Measurements from ENCODE around the gene ADAMTS5.

Gene ADAMTS5

DNA sequence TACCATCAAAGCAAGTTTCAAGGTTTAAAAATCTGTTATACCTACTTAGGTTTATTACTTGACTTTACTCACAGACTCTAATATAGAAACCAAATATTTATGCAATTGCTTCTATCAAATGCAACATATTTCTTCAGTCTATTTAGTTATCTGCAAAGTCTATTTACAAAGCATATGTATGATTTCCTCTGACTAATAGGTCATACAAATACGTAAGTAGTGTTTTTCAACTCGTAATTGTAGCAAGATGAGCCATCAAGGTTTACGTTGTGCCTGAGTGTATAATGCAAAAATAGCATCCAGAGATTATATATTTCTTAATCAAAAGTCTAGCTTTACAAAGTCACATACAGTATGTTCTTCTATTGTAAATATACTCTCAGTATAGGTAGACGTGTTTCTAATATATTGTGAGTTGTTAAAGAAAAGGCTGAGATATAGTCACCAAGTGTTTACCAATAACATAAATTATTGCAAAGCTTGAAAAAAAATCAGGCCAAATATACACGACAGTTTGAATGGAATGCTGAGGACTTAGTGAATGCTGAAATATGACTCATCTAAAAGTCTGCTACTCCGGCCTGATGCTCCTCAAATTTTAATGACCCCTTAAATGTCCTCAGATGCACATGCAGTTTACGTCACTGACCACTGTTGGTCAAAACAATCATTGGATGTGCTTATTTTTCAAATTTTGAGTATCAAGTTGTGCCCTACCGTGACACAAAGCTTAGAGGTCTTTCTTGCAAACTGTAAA, 48.4 kb downstream of the ADAMTS5 start:
- no peaks in the 10 kb centered on the region for H3K36me3 ChIP-seq (ENCODE audit: control insufficient read depth, insufficient read depth, low read length)
- no peaks in the 10 kb centered on the region for H3K27me3 ChIP-seq (ENCODE audit: control insufficient read depth, insufficient read depth, low read length)
- H3K9ac ChIP-seq (ENCODE audit: low read length), result no peak overlapping the region
- no peaks in the 10 kb centered on the region for H3K4me1 ChIP-seq (ENCODE audit: control insufficient read depth, insufficient read depth, low read length)
- H3K4me3 ChIP-seq (ENCODE audit: low read length), result no peak overlapping the region
- no peaks in the 10 kb centered on the region for H3K9me3 ChIP-seq (ENCODE audit: control insufficient read depth, low read length)

GRCh38 chr21:26916799-26917198, 50.1 kb downstream of the ADAMTS5 start:
- Histone ChIP-seq H3K27me3 (ENCODE audit: control insufficient read depth, insufficient read depth, low read length) (no peaks in the 10 kb centered on the region), H3K36me3 (ENCODE audit: control insufficient read depth, insufficient read depth, low read length) (no peaks in the 10 kb centered on the region), H3K9ac (ENCODE audit: low read length) (no peak overlapping the region), H3K4me1 (ENCODE audit: control insufficient read depth, insufficient read depth, low read length) (no peaks in the 10 kb centered on the region), H3K9me3 (ENCODE audit: control insufficient read depth, low read length) (no peaks in the 10 kb centered on the region), H3K4me3 (ENCODE audit: low read length) (no peak overlapping the region)

DNA sequence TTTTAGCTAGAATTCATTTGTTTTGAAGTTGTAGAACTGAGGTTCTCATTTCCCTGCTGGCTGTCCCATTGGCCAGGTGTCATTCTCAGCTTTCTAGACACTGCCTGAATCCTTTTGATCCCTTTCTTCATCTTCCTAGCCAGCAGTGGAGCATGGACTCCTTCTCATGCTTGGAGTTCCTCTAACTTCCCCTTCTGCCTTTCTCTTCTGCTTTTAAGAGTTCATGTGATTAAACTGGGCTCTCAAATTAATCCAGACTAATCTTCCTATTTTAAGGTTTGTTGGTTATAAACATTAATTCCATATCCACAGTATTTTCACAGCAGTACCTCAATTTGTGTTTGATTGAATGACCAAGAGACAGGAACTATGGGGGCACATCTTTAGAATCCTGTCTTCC, 52.3 kb downstream of the ADAMTS5 start:
- Histone ChIP-seq H3K4me1 (ENCODE audit: control insufficient read depth, insufficient read depth, low read length) (no peaks in the 10 kb centered on the region), H3K36me3 (ENCODE audit: control insufficient read depth, insufficient read depth, low read length) (no peaks in the 10 kb centered on the region), H3K9me3 (ENCODE audit: control insufficient read depth, low read length) (no peaks in the 10 kb centered on the region), H3K9ac (ENCODE audit: low read length) (no peak overlapping the region), H3K27me3 (ENCODE audit: control insufficient read depth, insufficient read depth, low read length) (no peaks in the 10 kb centered on the region), H3K4me3 (ENCODE audit: low read length) (no peak overlapping the region)

DNA sequence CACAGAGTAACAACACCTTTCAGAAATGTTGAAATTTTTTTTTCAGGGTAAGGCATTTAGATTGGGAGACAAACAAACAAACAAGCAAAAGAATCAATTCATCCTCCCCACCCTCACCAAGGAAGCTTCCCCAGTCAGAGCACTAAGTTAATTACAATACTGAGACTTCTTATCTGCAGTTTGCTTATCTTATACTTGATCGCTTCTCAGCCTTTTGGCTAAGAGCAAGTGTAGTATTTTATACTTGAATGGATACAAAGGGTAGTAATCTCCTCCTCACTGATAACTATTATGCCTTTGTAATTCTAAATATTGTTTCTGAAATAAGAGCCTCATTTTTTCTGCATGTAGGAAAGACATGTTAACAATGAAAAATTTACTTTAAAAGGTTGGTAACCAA, 54.4 kb downstream of the ADAMTS5 start:
- Histone ChIP-seq H3K27me3 (ENCODE audit: control insufficient read depth, insufficient read depth, low read length) (no peaks in the 10 kb centered on the region), H3K9ac (ENCODE audit: low read length) (no peak overlapping the region), H3K4me1 (ENCODE audit: control insufficient read depth, insufficient read depth, low read length) (no peaks in the 10 kb centered on the region), H3K36me3 (ENCODE audit: control insufficient read depth, insufficient read depth, low read length) (no peaks in the 10 kb centered on the region), H3K9me3 (ENCODE audit: control insufficient read depth, low read length) (no peaks in the 10 kb centered on the region), H3K4me3 (ENCODE audit: low read length) (no peak overlapping the region)

DNA sequence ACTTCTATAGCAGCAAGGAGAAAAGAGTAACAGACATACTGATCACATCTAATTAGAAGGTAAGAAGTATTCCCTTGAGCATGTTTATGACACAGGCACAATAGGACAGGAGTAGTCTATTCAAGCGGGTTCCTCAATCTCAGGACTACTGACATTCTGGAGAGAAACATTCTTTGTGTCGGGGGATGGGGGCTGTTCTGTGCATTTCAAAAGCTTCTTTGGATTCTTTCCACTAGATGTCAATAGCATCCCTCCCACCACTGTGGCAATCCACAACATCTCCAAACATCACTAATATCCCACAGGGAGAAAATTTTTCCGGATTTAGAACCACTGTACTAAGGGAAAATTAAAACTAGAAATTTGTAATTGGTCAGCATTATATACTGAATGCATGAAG, 56.9 kb downstream of the ADAMTS5 start:
- Histone ChIP-seq H3K9ac (ENCODE audit: low read length) (no peak overlapping the region), H3K36me3 (ENCODE audit: control insufficient read depth, insufficient read depth, low read length) (no peaks in the 10 kb centered on the region), H3K27me3 (ENCODE audit: control insufficient read depth, insufficient read depth, low read length) (no peaks in the 10 kb centered on the region), H3K4me1 (ENCODE audit: control insufficient read depth, insufficient read depth, low read length) (no peaks in the 10 kb centered on the region), H3K4me3 (ENCODE audit: low read length) (no peak overlapping the region), H3K9me3 (ENCODE audit: control insufficient read depth, low read length) (no peaks in the 10 kb centered on the region)

DNA sequence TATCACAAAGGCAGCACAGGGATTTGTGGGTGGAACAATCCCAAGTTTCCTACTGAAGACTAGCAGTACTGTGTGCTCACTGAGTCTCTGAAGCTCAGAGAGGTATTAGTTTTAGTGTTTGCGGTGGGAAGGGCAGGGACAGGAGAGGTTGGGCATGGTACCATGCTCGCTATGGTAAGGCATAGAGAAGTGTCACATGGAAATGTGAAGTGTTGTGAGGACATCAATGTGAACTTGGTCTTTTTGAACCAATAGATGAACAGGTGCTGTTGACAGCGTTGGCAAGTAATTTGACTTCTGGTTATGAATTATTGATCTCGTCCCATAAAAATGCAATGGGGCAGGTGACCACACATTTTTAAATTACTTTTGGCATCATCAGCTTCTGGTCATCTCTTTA, 65.9 kb downstream of the ADAMTS5 start:
- no peak overlapping the region for H3K9ac ChIP-seq (ENCODE audit: low read length)
- H3K36me3 ChIP-seq (ENCODE audit: control insufficient read depth, insufficient read depth, low read length), result no peaks in the 10 kb centered on the region

GRCh38 chr21:26892151-26892550, 74.7 kb downstream of the ADAMTS5 start:
- H3K4me3 ChIP-seq (ENCODE audit: low read length), result no peak overlapping the region
- H3K27me3 ChIP-seq (ENCODE audit: control insufficient read depth, insufficient read depth, low read length), result no peaks in the 10 kb centered on the region
- H3K9me3 ChIP-seq (ENCODE audit: control insufficient read depth, low read length), result no peaks in the 10 kb centered on the region
- no peak overlapping the region for H3K9ac ChIP-seq (ENCODE audit: low read length)
- no peaks in the 10 kb centered on the region for H3K36me3 ChIP-seq (ENCODE audit: control insufficient read depth, insufficient read depth, low read length)
- H3K4me1 ChIP-seq (ENCODE audit: control insufficient read depth, insufficient read depth, low read length), result no peaks in the 10 kb centered on the region

More for the DNA sequence above, 65.9 kb downstream of the ADAMTS5 start:
- Histone ChIP-seq H3K4me1 (ENCODE audit: control insufficient read depth, insufficient read depth, low read length) (no peaks in the 10 kb centered on the region), H3K4me3 (ENCODE audit: low read length) (no peak overlapping the region), H3K9me3 (ENCODE audit: control insufficient read depth, low read length) (no peaks in the 10 kb centered on the region), H3K27me3 (ENCODE audit: control insufficient read depth, insufficient read depth, low read length) (no peaks in the 10 kb centered on the region)

GRCh38 chr21:26888931-26889330, 78.0 kb downstream of the ADAMTS5 start:
- no peaks in the 10 kb centered on the region for H3K27me3 ChIP-seq (ENCODE audit: control insufficient read depth, insufficient read depth, low read length)
- H3K9ac ChIP-seq (ENCODE audit: low read length), result no peak overlapping the region
- H3K36me3 ChIP-seq (ENCODE audit: control insufficient read depth, insufficient read depth, low read length), result no peaks in the 10 kb centered on the region
- no peaks in the 10 kb centered on the region for H3K9me3 ChIP-seq (ENCODE audit: control insufficient read depth, low read length)
- no peak overlapping the region for H3K4me3 ChIP-seq (ENCODE audit: low read length)
- no peaks in the 10 kb centered on the region for H3K4me1 ChIP-seq (ENCODE audit: control insufficient read depth, insufficient read depth, low read length)

- Histone ChIP-seq H3K36me3 (ENCODE audit: control insufficient read depth, insufficient read depth, low read length) (no peaks in the 10 kb centered on the region), H3K4me3 (ENCODE audit: low read length) (no peak overlapping the region), H3K9ac (ENCODE audit: low read length) (no peak overlapping the region), H3K9me3 (ENCODE audit: control insufficient read depth, low read length) (no peaks in the 10 kb centered on the region), H3K4me1 (ENCODE audit: control insufficient read depth, insufficient read depth, low read length) (no peaks in the 10 kb centered on the region), H3K27me3 (ENCODE audit: control insufficient read depth, insufficient read depth, low read length) (no peaks in the 10 kb centered on the region)
Measured at GRCh38 chr21:26888256-26888655, 78.6 kb downstream of the ADAMTS5 start.

DNA sequence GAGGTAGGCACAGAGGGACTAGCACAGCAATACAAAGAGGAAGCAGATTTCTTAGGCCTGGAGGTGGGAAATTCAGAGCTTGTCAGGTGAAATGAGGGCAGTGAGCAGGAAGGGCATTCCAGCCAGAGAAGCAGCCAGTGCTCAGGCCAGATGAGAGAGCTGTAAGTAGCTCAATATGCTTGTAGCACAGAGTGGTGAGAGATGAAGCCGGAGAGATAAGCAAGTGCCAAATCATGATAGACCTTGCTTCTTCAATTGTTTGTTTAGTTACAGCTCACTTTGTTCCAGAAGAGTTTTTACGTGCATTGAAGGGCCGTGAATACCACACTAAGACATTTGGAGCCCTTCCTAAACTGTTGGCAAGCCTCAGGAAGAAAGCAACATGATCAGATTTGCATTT, 79.6 kb downstream of the ADAMTS5 start:
- Histone ChIP-seq H3K9me3 (ENCODE audit: control insufficient read depth, low read length) (no peaks in the 10 kb centered on the region), H3K4me1 (ENCODE audit: control insufficient read depth, insufficient read depth, low read length) (no peaks in the 10 kb centered on the region), H3K9ac (ENCODE audit: low read length) (no peak overlapping the region), H3K36me3 (ENCODE audit: control insufficient read depth, insufficient read depth, low read length) (no peaks in the 10 kb centered on the region), H3K27me3 (ENCODE audit: control insufficient read depth, insufficient read depth, low read length) (no peaks in the 10 kb centered on the region), H3K4me3 (ENCODE audit: low read length) (no peak overlapping the region)

- H3K4me3 ChIP-seq (ENCODE audit: low read length), result no peak overlapping the region
- H3K36me3 ChIP-seq (ENCODE audit: control insufficient read depth, insufficient read depth, low read length), result no peaks in the 10 kb centered on the region
- no peaks in the 10 kb centered on the region for H3K9me3 ChIP-seq (ENCODE audit: control insufficient read depth, low read length)
- H3K9ac ChIP-seq (ENCODE audit: low read length), result no peak overlapping the region
- H3K27me3 ChIP-seq (ENCODE audit: control insufficient read depth, insufficient read depth, low read length), result no peaks in the 10 kb centered on the region
- no peaks in the 10 kb centered on the region for H3K4me1 ChIP-seq (ENCODE audit: control insufficient read depth, insufficient read depth, low read length)
Measured at GRCh38 chr21:26884436-26884835, 82.5 kb downstream of the ADAMTS5 start.

- H3K27me3 ChIP-seq (ENCODE audit: control insufficient read depth, insufficient read depth, low read length), result no peaks in the 10 kb centered on the region
- H3K36me3 ChIP-seq (ENCODE audit: control insufficient read depth, insufficient read depth, low read length), result no peaks in the 10 kb centered on the region
- no peak overlapping the region for H3K4me3 ChIP-seq (ENCODE audit: low read length)
- no peaks in the 10 kb centered on the region for H3K4me1 ChIP-seq (ENCODE audit: control insufficient read depth, insufficient read depth, low read length)
- no peak overlapping the region for H3K9ac ChIP-seq (ENCODE audit: low read length)
- no peaks in the 10 kb centered on the region for H3K9me3 ChIP-seq (ENCODE audit: control insufficient read depth, low read length)
Measured at GRCh38 chr21:26883768-26884167, 83.1 kb downstream of the ADAMTS5 start.

All from mucosa of stomach (tissue), 1 donor.